Activated T-cell treated with anti-CD3 and anti-CD28 coated beads for 1 hour (primary cell): ENCODE data around the gene RNF212B.
"Not testable (repeated sequence)": the region's sequence is repeated elsewhere in the genome, so short reads cannot be mapped to it uniquely, and the experiment has no call there.

Experiments
- DNase-seq: peaks from one replicate; pipeline ENCODE4 v3.0.0-alpha.2; 2020; ENCODE audit warnings: low read depth

The RNF212B gene

DNA sequence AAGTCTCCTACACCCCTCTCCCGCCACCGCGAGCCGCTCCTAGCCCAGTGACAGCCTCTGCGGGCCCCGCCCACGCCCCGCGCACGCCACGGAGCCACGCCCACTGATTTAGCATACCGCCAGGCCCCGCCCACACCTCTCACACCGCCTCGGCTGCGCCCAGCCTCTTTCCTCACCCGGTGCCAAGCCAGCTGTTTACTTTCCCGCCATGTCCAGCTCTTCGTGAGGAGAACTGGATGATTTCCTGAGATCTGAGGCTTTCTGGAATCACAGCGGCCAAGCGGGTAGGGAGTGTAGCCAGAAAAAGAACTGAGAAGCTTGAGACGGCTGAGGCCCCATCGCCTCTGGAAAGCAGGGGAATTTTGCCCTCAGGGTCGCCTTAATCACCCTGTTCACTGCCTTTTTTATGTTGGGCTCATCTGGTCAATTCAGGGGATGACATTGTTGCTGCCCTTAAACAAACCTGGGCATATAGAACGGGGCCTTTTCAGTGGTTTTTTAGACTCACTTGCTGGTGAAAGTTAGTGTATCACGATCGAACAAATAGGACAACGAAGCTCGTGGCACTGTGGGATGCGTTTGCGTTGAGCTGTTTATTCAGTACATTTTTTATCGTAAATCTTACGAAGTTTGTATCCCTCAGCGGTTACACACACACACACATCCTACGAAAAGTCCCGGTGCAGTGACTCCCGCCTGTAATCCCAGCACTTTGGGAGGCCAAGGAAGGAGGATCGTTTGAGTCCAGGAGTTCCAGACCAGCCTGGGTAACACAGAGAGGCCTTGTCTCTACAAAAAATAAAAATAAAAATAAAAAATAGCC lies at the start of gene RNF212B:
RNF212B (plus strand) TSS at position 165 of the 823 bp plus-strand sequence. CDS start 2,410 bp downstream, outside the sequence.
- DNase-seq: peak; percentile 72

- no peak for DNase-seq
These were observed 44.3 kb upstream of the RNF212B start for GRCh38 chr14:23193432-23193831.

GRCh38 chr14:23195552-23196101 lies 42.1 kb upstream of the RNF212B start:
- DNase-seq: no peak

- DNase-seq: not testable (repeated sequence)
These were observed 41.2 kb upstream of the RNF212B start for GRCh38 chr14:23196487-23196886.

- DNase-seq: not testable (repeated sequence)
These were observed 38.6 kb upstream of the RNF212B start for GRCh38 chr14:23199141-23199540.

DNA sequence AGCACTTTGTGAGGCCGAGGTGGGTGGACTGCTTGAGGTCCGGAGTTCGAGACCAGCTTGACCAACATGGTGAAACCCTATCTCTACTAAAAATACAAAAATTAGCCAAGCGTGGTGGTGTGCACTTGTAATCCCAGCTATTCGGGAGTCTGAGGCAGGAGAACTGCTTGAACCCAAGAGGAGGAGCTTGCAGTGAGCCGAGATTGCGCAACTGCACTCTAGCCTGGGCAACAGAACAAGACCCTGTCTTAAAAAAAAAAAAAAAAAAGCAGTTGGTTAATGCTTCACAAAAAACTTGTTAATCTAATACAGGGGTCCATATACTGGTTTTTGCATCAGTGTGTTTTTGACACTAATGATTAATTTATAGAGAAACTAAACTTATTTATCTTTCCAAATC lies 35.7 kb upstream of the RNF212B start:
- DNase-seq: no peak

GRCh38 chr14:23206422-23207145 lies 31.2 kb upstream of the RNF212B start:
- no peak for DNase-seq

- no peak for DNase-seq
These were observed 30.6 kb upstream of the RNF212B start for GRCh38 chr14:23207146-23207540.

DNA sequence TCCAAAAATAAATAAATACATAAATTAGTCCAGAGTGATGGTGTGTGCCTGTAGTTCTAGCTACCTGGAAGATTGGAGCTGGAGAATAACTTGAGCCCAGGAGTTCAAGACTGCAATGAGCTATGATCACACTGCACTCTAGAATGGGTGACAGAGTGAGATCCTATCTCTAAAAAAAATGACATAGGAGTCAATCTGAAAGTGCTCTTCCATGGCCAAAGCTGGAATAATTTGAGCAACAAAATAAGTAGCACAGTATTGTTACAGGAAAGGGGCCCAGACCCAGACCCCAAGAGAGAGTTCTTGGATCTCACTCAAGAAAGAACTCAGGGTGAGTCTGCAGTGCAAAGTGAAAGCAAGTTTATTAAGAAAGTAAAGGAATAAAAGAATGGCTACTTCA lies 29.4 kb upstream of the RNF212B start:
- DNase-seq: no peak

DNA sequence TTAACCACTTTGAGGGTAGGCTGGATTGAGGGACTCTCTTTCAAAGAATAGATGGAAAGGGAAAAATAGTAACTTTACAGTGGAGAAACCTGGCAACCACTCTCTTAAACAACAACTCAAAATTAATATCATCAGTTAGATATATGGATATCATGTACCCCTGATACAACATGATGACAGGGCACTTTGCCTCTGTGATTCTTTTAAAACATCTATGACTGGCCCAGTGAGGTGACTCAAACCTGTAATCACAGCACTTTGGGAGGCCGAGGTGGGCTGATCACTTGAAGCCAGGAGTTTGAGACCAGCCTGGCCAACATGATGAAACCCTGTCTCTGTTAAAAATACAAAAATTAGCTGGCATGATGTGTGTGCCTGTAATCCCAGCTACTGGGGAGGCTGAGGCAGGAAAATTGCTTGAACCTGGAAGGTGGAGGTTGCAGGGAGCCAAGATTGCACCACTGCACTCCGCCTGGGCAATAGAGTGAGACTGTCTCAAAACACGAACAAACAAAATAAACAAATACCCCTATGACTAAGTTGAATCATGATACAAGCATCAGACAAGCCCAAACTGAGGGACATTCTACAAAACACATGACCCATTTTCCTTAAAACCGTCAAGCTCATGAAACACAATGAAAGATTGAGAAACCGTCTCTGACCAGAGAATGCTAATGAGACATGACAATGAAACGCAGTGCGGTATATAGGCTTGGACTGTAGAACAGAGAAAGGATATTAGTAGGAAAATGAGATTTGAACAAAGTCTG lies 27.9 kb upstream of the RNF212B start:
- DNase-seq: no peak

DNA sequence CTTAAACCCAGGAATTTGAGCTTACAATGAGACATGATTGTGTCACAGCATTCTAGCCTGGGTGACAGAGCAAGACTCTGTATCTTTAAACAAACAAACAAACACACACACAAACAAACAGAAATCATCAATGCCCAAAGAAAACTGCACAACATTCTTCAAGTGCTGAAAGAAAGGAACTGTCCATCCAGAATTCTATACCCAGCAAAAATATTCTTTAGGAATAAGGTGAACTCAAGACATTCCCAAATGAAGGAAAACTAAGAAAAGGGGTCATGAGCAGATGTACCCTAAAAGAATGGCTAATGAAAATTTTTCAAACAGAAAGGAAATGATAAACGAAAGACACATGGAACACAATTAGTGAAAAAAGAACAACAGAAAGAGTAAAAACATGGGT lies 22.3 kb upstream of the RNF212B start:
- no peak for DNase-seq

DNA sequence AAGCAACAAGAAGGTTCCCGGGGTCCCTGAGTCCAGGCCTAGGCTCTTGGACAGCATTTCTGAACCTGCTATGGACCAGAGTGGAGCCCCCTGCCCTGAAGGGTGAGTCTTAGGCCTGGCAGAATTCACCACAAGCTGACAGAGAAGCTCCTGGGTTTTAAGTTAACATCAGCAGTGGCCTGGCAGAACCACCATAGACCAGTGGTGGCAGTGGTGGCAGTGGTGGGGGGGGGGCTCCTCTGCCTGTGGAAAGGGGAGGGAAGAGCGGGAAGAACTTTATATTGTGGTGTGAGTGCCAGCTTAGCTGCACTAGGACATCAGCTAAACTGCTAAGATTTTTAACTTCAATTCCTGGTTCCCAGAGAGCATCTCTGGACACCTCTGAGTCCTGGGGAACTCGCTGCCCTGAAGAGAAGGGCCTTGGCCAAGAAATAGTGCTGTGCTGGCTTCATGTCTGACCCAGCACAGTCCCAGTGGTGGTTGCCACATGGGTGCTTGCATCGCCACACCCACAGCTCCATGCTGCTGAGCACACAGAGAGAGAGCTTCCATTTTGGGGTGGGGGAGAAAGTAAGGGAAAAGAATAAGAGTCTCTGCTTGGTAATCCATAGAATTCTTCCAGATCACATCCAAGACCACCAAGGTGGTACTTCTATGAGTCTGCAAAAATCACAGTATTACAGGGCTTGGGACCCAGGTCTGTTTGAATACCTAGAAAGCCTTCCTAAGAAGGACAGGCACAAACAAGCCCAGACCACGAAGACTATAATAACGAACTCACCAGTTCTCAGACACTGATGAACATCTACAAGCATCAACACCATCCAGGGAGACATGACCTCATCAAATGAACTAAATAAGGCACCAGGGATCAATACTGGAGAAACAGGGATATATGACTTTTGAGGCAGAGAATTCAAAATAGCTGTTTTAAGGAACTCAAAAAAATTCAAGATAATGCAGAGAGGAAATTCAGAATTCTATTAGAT lies 20.4 kb upstream of the RNF212B start:
- DNase-seq: no peak

GRCh38 chr14:23219075-23219474 lies 18.7 kb upstream of the RNF212B start:
- no peak for DNase-seq

- not testable (repeated sequence) for DNase-seq
These were observed 12.8 kb upstream of the RNF212B start for GRCh38 chr14:23224958-23225357.

- DNase-seq: no peak
These were observed 10.2 kb upstream of the RNF212B start for GRCh38 chr14:23227566-23227965.

DNA sequence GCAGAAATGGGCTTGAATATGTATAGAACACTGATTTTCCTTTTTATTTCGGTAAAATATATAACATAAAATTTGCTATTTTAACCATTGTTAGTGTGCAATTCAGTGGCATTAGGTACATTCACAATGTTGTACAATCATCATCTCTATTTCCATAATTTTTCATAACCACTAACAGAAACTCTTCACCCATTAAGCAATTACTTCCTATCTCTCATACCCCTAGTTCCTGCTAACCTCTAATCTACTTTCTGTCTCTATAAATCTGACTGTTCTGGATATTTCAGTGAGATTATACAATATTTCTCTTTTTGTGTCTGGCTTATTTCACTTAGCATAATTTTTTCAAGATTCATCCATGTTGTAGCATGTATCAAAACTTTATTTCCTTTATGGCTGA lies 8.9 kb upstream of the RNF212B start:
- DNase-seq: no peak

DNA sequence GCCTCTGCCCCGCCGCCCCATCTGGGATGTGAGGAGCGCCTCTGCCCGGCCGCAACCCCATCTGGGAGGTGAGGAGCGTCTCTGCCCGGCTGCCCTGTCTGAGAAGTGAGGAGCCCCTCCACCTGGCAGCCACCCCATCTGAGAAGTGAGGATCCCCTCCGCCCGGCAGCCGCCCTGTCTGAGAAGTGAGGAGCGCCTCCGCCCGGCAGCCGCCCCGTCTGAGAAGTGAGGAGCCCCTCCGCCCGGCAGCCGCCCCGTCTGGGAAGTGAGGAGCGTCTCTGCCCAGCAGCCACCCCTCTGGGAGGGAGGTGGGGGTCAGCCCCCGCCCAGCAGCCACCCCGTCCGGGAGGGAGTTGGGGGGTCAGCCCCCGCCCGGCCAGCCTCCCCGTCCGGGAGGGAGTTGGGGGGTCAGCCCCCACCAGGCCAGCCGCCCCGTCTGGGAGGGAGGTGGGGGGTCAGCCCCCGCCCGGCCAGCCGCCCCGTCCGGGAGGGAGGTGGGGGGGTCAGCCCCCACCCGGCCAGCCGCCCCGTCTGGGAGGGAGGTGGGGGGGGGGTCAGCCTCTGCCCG lies 5.4 kb upstream of the RNF212B start:
- not testable (repeated sequence) for DNase-seq

- DNase-seq: no peak
These were observed 2.9 kb downstream of the RNF212B start for GRCh38 chr14:23240661-23241060.

DNA sequence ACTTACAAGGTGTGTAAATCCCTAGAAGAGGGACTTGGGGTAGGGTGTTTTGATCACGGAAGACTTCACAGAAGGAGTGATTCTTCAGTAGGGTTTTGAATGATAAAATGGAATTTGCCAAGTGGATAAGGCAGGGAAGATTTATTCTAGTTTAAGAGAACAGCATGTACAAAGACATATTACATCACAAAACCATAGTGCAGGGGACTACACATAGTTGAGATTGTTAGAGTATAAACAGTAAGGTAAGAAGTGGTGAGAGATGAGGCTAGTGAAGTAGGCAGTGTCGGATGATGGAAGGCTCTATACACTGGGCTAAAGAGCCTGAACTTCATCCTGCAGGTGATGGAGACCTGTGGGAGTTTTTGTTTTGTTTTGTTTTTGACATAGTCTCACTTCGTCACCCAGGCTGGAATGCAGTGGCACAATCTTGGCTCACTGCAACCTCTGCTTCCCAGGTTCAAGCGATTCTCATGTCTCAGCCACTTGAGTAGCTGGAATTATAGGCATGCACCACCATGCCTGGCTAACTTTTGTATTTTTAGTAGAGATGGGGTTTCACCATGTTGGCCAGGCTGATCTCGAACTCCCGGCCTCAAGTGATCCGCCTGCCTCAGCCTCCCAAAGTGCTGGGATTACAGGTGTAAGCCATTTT lies 3.5 kb downstream of the RNF212B start:
- DNase-seq: not testable (repeated sequence)

DNA sequence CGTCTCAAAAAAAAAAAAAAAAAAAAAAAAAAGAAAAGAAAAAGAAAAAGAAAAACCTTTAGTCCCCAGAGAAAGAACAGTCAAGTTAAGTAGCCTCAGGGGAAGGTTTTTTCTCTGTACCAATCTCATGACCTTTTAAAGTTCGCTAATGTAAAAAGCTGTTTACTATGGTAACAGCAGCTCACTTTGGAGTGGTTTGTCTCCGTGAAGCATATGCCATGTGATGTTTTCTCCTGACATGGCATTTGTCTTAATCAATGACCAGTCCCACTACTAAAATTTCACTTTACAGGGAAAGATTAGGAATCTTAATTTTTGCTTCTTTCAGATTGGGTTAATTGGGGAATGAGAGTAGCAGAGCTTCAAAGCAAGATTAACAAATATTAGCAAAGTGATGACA lies 4.3 kb downstream of the RNF212B start:
- no peak for DNase-seq
